NCI-H187 treated with DMSO at 0.1 percent for 48 hours (cell line): ENCODE measurements around the gene HDAC5.
"Not testable (repeated sequence)": the region's sequence is repeated elsewhere in the genome, so short reads cannot be mapped to it uniquely, and the experiment has no call there.

Experiments used
- DNase-seq: peaks from one replicate; lab custom pipeline; 2025; lab: John Stamatoyannopoulos, UW

HDAC5 gene

GRCh38 chr17:44132275-44132821, 8.9 kb upstream of the HDAC5 start:
- DNase-seq, result no peak

- not testable (repeated sequence) for DNase-seq
Observed at GRCh38 chr17:44131372-44131771, 7.9 kb upstream of the HDAC5 start.

GRCh38 chr17:44130693-44131349, 7.4 kb upstream of the HDAC5 start:
- DNase-seq, result no peak

- DNase-seq, result no peak
Observed at GRCh38 chr17:44128383-44128782, 4.9 kb upstream of the HDAC5 start.

GRCh38 chr17:44124118-44124438, 637 bp upstream of the HDAC5 start:
- no peak for DNase-seq

- no peak for DNase-seq
Observed at GRCh38 chr17:44122816-44123355, 555 bp downstream of the HDAC5 start.

- no peak for DNase-seq
Observed at GRCh38 chr17:44121997-44122815, 1.2 kb downstream of the HDAC5 start.

GRCh38 chr17:44120851-44121605, 2.4 kb downstream of the HDAC5 start:
- no peak for DNase-seq

- not testable (repeated sequence) for DNase-seq
Observed at GRCh38 chr17:44120281-44120680, 3.2 kb downstream of the HDAC5 start.

- no peak for DNase-seq
Observed at GRCh38 chr17:44119798-44120197, 3.6 kb downstream of the HDAC5 start.

GRCh38 chr17:44119062-44119461, 4.4 kb downstream of the HDAC5 start:
- DNase-seq, result no peak

GRCh38 chr17:44118427-44119050, 4.9 kb downstream of the HDAC5 start:
- DNase-seq, result no peak

GRCh38 chr17:44117351-44117750, 6.1 kb downstream of the HDAC5 start:
- no peak for DNase-seq

- no peak for DNase-seq
Observed at GRCh38 chr17:44115585-44116415, 7.6 kb downstream of the HDAC5 start.

GRCh38 chr17:44113868-44114840, 9.3 kb downstream of the HDAC5 start:
- DNase-seq, result no peak

- DNase-seq, result no peak
Observed at GRCh38 chr17:44113382-44113781, 10.1 kb downstream of the HDAC5 start.

- DNase-seq, result no peak
Observed at GRCh38 chr17:44112284-44113280, 10.9 kb downstream of the HDAC5 start.

GRCh38 chr17:44111777-44112176, 11.7 kb downstream of the HDAC5 start:
- no peak for DNase-seq
